SK-N-SH (cell line): ENCODE data around the gene ZDHHC7.

Experiments
- EP300 ChIP-seq, 2 experiments: IDR thresholded peaks; 2 replicates each; pipeline versions ENCODE4 v1.4.0 to v1.6.1; 2012; ENCODE audit warnings: borderline replicate concordance in 1 of 2, low read depth in 1 of 2, low read length in 1 of 2
- GATA2 ChIP-seq: sonication (generic); formaldehyde crosslinking; IDR thresholded peaks from 2 replicates; pipeline ENCODE4 v1.5.0; 2020; ENCODE audit warnings: mild to moderate bottlenecking, missing genetic modification reagents
- RAD21 ChIP-seq: IDR thresholded peaks from 2 replicates; pipeline ENCODE4 v1.6.1; 2012; ENCODE audit warnings: mild to moderate bottlenecking, low read length
- TF ChIP-seq, protein P1 (sequence below): fragments of 200-600 bp; sonication (generic); IDR thresholded peaks from 2 replicates; pipeline ENCODE4 v1.6.1; 2017; ENCODE audit warnings: antibody characterized with exemption, mild to moderate bottlenecking, moderate library complexity
- TF ChIP-seq, protein P2 (sequence below): IDR thresholded peaks from 2 replicates; pipeline ENCODE4 v1.4.0; 2012; ENCODE audit warnings: low read depth, borderline replicate concordance

DNA sequence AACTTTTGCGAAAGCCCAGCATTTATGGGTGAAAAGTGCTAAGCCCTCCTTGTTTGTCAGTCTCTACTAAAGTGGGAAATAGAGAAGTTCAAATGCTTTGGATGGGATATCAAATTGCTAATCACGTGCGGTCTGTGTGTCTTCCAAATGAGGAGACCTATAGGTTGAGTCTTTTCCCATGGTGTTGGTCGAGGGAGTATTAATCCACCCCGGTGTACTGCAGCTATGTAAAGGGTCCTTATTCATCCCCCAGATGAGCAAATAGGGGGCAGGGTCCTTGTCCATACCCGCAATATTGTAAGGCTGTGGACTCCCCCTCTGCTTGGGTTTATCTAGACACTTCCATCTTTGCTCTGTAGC, 30.8 kb upstream of the ZDHHC7 start:
- TF ChIP-seq, protein P1, sequence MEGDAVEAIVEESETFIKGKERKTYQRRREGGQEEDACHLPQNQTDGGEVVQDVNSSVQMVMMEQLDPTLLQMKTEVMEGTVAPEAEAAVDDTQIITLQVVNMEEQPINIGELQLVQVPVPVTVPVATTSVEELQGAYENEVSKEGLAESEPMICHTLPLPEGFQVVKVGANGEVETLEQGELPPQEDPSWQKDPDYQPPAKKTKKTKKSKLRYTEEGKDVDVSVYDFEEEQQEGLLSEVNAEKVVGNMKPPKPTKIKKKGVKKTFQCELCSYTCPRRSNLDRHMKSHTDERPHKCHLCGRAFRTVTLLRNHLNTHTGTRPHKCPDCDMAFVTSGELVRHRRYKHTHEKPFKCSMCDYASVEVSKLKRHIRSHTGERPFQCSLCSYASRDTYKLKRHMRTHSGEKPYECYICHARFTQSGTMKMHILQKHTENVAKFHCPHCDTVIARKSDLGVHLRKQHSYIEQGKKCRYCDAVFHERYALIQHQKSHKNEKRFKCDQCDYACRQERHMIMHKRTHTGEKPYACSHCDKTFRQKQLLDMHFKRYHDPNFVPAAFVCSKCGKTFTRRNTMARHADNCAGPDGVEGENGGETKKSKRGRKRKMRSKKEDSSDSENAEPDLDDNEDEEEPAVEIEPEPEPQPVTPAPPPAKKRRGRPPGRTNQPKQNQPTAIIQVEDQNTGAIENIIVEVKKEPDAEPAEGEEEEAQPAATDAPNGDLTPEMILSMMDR = no peak
- no peak for TF ChIP-seq GATA2
- TF ChIP-seq EP300 (IDR thresholded peaks at IDR 0.05; ENCODE audit: borderline replicate concordance in 1 of 2, low read depth in 1 of 2, low read length in 1 of 2) = no peak
- TF ChIP-seq, protein P2, sequence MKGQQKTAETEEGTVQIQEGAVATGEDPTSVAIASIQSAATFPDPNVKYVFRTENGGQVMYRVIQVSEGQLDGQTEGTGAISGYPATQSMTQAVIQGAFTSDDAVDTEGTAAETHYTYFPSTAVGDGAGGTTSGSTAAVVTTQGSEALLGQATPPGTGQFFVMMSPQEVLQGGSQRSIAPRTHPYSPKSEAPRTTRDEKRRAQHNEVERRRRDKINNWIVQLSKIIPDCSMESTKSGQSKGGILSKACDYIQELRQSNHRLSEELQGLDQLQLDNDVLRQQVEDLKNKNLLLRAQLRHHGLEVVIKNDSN = no peak
- TF ChIP-seq RAD21 = no peak
